Lower lobe of right lung (tissue), 2 donors: ENCODE results near the gene GCNT1. TPM values are rescaled to one million over a fixed set of nuclear protein-coding genes. Genes with fewer than 3 reads are reported as not detected.
A peak's percentile ranks its signal among the peaks of the same experiment; 100 is the strongest.
"Not testable (repeated sequence)": the region's sequence is repeated elsewhere in the genome, so short reads cannot be mapped to it uniquely, and the experiment has no call there.

Source experiments
- ATAC-seq, 2 donors: fragments of 200-7000 bp; cut with Tn5 transposase; one replicate each; pipeline ENCODE4 v1.9.1; 2020 to 2022; ENCODE audit warnings: mild to moderate bottlenecking in 2 of 2, moderate library complexity in 2 of 2
- DNase-seq: peaks from one replicate; pipeline ENCODE4 v3.0.0-alpha.2; 2020
- H3K27ac ChIP-seq: fragments of 200-600 bp; one replicate; pipeline ENCODE4 v1.8.0; 2022
- H3K27me3 ChIP-seq: fragments of 200-600 bp; one replicate; pipeline ENCODE4 v1.8.0; 2022; ENCODE audit warnings: low read depth
- H3K36me3 ChIP-seq: fragments of 200-600 bp; one replicate; pipeline ENCODE4 v1.8.0; 2022; ENCODE audit warnings: mild to moderate bottlenecking
- H3K4me1 ChIP-seq: fragments of 200-600 bp; one replicate; pipeline ENCODE4 v1.8.0; 2022
- H3K4me3 ChIP-seq: fragments of 200-600 bp; one replicate; pipeline ENCODE4 v1.8.0; 2022; ENCODE audit warnings: mild to moderate bottlenecking
- H3K9me3 ChIP-seq: fragments of 200-600 bp; one replicate; pipeline ENCODE4 v1.8.0; 2022
- CTCF ChIP-seq: fragments of 200-600 bp; IDR thresholded peaks from one replicate; pipeline ENCODE4 v1.8.0; 2022; ENCODE audit warnings: antibody characterized with exemption, mild to moderate bottlenecking
- intact Hi-C: fragments of 100-400 bp; cut with DNase I; formaldehyde crosslinking; loops from one replicate; pipeline ENCODE4 v1.11.0; 2022
- total RNA-seq: library from RNA; stranded (reverse); fragmentation: NEBNext Ultra II Directional; extraction: Animal tissue kit (Norgen Biotek cat#: 25700); gene quantifications from one replicate; pipeline ENCODE4 v1.2.1, GENCODE V29; 2021
- donor health status: DM: no; HTN: yes; CAD: no; lungs with severe emphysema.

GCNT1 gene
- total RNA-seq, 1 donor from 2014 or later = 14.4 TPM

- Histone ChIP-seq H3K4me3 (no peak overlapping the region), H3K27me3 (no peaks in the 10 kb centered on the region), H3K4me1 (no peaks in the 10 kb centered on the region), H3K27ac (no peak overlapping the region), H3K9me3 (no peaks in the 10 kb centered on the region), H3K36me3 (no peaks in the 10 kb centered on the region)
- intact Hi-C loops = no loop called here
- DNase-seq (no peak), ATAC-seq (no peak)
- no peak for TF ChIP-seq CTCF
Measured at GRCh38 chr9:76528056-76528455, 69.1 kb downstream of the GCNT1 start.

DNA sequence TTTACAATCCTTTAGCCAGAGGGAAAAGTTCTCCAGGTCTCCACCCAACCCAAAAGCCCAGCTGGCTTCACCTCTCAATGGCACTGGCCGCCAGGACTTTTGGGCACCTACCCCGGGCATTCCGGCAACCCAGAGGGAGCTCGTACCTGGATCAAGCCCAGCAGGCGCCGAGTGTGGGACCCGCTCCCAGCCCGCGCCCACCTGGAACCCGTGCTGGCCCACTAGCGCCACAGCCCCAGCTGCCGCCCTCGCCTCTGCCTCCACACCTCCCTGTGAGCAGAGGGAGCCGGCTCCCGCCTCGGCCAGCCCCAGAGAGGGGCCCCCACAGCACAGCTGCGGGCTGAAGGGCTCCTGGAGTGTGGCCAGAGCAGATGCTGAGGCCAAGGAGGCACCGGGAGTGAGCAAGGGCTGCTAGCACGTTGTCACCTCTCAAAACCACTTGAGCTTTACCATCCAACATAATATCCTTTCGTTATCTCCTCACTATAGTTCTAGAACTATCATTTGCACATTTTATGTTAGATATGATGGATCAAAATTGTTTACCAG, 69.7 kb downstream of the GCNT1 start:
- no peak for ATAC-seq
- no peak for TF ChIP-seq CTCF
- Histone ChIP-seq H3K4me3 (no peak overlapping the region), H3K27me3 (no peaks in the 10 kb centered on the region), H3K9me3 (no peaks in the 10 kb centered on the region), H3K27ac (no peak overlapping the region), H3K4me1 (no peaks in the 10 kb centered on the region), H3K36me3 (no peaks in the 10 kb centered on the region)
- intact Hi-C loops = no loop called here
- DNase-seq = no peak

- Histone ChIP-seq H3K4me1 (no peaks in the 10 kb centered on the region), H3K27ac (no peak overlapping the region), H3K27me3 (no peaks in the 10 kb centered on the region), H3K9me3 (no peaks in the 10 kb centered on the region), H3K4me3 (no peak overlapping the region), H3K36me3 (no peaks in the 10 kb centered on the region)
- no peak for TF ChIP-seq CTCF
- peak in 1 of 2 donors; percentile 60 for ATAC-seq
- intact Hi-C loops = no loop called here
- no peak for DNase-seq
Measured at GRCh38 chr9:76529653-76530052, 70.7 kb downstream of the GCNT1 start.

- no peak for DNase-seq
- H3K9me3 ChIP-seq = no peaks in the 10 kb centered on the region
- H3K36me3 ChIP-seq = no peaks in the 10 kb centered on the region
- H3K4me3 ChIP-seq = no peak overlapping the region
- intact Hi-C loops = no loop called here
- no peak for TF ChIP-seq CTCF
- H3K27ac ChIP-seq = no peak overlapping the region
- no peak for ATAC-seq
- H3K4me1 ChIP-seq = no peaks in the 10 kb centered on the region
- H3K27me3 ChIP-seq = no peaks in the 10 kb centered on the region
Measured at GRCh38 chr9:76530458-76531110, 71.6 kb downstream of the GCNT1 start.

- Histone ChIP-seq H3K4me1 (no peaks in the 10 kb centered on the region), H3K27ac (no peak overlapping the region), H3K9me3 (no peaks in the 10 kb centered on the region), H3K27me3 (no peaks in the 10 kb centered on the region), H3K4me3 (no peak overlapping the region), H3K36me3 (no peaks in the 10 kb centered on the region)
- ATAC-seq (no peak), DNase-seq (no peak)
- no peak for TF ChIP-seq CTCF
- intact Hi-C loops = no loop called here
Measured at GRCh38 chr9:76531231-76531780, 72.3 kb downstream of the GCNT1 start.

DNA sequence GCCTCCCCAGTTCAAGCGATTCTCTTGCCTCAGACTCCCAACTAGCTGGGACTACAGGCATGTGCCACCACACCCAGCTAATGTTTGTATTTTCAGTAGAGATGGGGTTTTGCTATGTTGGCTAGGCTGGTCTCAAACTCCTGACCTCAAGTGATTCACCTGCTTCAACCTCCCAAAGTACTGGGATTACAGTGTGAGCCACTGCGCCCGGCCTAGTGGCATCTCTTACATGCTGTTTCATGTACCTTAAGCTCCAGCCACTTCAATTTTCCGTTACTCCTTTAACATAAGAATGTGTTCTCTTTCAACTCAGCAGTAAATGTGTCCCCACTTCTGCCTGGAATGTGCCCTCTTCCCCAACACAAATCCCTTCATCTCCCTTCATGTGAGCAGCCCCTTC, 73.9 kb downstream of the GCNT1 start:
- ATAC-seq, DNase-seq, H3K4me1 ChIP-seq, H3K9me3 ChIP-seq, H3K27ac ChIP-seq, intact Hi-C loops, H3K4me3 ChIP-seq, H3K27me3 ChIP-seq, H3K36me3 ChIP-seq: not testable (repeated sequence)
